DND-41 (cell line): ENCODE data around the gene ARL4D.

ENCODE experiments used
- ATAC-seq: fragments of 200-7000 bp; cut with Tn5 transposase; 3 replicates; pipeline ENCODE4 v1.9.1; 2021; ENCODE audit warnings: low read depth; ENCODE audit not compliant: insufficient read depth
- DNase-seq: peaks from one replicate; pipeline ENCODE4 v3.0.0-alpha.2; 2020
- H2AFZ ChIP-seq: 2 replicates; pipeline ENCODE4 v1.6.0; 2012; ENCODE audit warnings: low read depth, low read length
- H3K27ac ChIP-seq: 2 replicates; pipeline ENCODE4 v1.5.1; 2012; ENCODE audit warnings: low read length, inconsistent platforms
- H3K27me3 ChIP-seq: fragments of 200-600 bp; sonication (generic); 2 replicates; pipeline ENCODE4 v1.6.0; 2012; ENCODE audit warnings: low read length, mild to moderate bottlenecking, inconsistent platforms; ENCODE audit not compliant: insufficient read depth, poor library complexity
- H3K36me3 ChIP-seq: 2 replicates; pipeline ENCODE4 v1.5.1; 2012; ENCODE audit warnings: low read length, inconsistent platforms; ENCODE audit not compliant: insufficient read depth
- H3K4me1 ChIP-seq: 2 replicates; pipeline ENCODE4 v1.5.1; 2012; ENCODE audit warnings: mild to moderate bottlenecking, low read length; ENCODE audit not compliant: insufficient read depth
- H3K4me2 ChIP-seq: 2 replicates; pipeline ENCODE4 v1.6.0; 2012; ENCODE audit warnings: mild to moderate bottlenecking, moderate library complexity, low read length, inconsistent platforms; ENCODE audit not compliant: insufficient read depth
- H3K4me3 ChIP-seq, 2 experiments: fragments of 200-600 bp in 1 of 2; shearing (Covaris generic) in 1 of 2; 2 replicates each; pipeline ENCODE4 v1.5.1; 2012 to 2016; ENCODE audit warnings: inconsistent platforms in 2 of 2, low read length in 2 of 2, mild to moderate bottlenecking in 2 of 2, low read depth in 1 of 2, moderate library complexity in 1 of 2
- H3K79me2 ChIP-seq: 2 replicates; pipeline ENCODE4 v1.6.0; 2012; ENCODE audit warnings: low read length, inconsistent platforms; ENCODE audit not compliant: insufficient read depth
- H3K9ac ChIP-seq: 2 replicates; pipeline ENCODE4 v1.6.0; 2012; ENCODE audit warnings: low read depth, mild to moderate bottlenecking, inconsistent platforms, low read length, moderate library complexity
- H3K9me3 ChIP-seq: 2 replicates; pipeline ENCODE4 v1.5.1; 2012; ENCODE audit warnings: low read length, moderate library complexity, mild to moderate bottlenecking, inconsistent platforms; ENCODE audit not compliant: insufficient read depth, severe bottlenecking
- H4K20me1 ChIP-seq: 2 replicates; pipeline ENCODE4 v1.6.0; 2012; ENCODE audit warnings: low read length; ENCODE audit not compliant: insufficient read depth
- EZH2 ChIP-seq: IDR thresholded peaks from 3 replicates; pipeline ENCODE4 v1.6.1; 2012; ENCODE audit warnings: borderline replicate concordance, low read depth, mild to moderate bottlenecking, moderate library complexity, low read length, inconsistent platforms; ENCODE audit not compliant: severe bottlenecking
- TF ChIP-seq, protein P1 (sequence below): IDR thresholded peaks from 2 replicates; pipeline ENCODE4 v1.5.1; 2012; ENCODE audit warnings: borderline replicate concordance, low read length, moderate library complexity, mild to moderate bottlenecking; ENCODE audit not compliant: poor library complexity, severe bottlenecking; ENCODE audit errors: extremely low read depth

The ARL4D gene

DNA sequence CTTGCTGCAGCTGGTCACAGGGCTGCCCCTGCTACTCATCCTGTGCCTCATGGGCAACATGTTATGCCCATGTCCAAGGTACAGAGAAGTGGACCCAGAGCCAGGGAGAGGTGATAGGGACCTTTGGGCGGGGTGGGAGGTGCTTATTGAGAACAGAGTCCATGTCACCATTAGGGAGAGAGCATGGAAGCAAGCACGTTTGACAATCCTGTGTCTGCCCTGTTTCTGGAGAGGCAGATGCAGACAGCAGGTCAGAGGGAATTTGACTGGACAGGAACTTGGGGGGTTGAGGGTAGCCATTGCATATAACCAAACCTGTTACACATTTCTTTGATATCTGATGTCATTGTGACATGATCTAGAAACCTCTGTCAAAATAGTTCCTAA, 14.3 kb upstream of the ARL4D start:
- TF ChIP-seq EZH2: no peak
- TF ChIP-seq, protein P1, sequence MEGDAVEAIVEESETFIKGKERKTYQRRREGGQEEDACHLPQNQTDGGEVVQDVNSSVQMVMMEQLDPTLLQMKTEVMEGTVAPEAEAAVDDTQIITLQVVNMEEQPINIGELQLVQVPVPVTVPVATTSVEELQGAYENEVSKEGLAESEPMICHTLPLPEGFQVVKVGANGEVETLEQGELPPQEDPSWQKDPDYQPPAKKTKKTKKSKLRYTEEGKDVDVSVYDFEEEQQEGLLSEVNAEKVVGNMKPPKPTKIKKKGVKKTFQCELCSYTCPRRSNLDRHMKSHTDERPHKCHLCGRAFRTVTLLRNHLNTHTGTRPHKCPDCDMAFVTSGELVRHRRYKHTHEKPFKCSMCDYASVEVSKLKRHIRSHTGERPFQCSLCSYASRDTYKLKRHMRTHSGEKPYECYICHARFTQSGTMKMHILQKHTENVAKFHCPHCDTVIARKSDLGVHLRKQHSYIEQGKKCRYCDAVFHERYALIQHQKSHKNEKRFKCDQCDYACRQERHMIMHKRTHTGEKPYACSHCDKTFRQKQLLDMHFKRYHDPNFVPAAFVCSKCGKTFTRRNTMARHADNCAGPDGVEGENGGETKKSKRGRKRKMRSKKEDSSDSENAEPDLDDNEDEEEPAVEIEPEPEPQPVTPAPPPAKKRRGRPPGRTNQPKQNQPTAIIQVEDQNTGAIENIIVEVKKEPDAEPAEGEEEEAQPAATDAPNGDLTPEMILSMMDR: no peak
- H3K79me2 ChIP-seq: peaks cover 14% of the 10 kb centered on the region; the same call in 1 of the 2 replicates
- no peak overlapping the region for H2AFZ ChIP-seq
- H3K36me3 ChIP-seq: no peaks in the 10 kb centered on the region
- no peaks in the 10 kb centered on the region for H4K20me1 ChIP-seq
- DNase-seq (no peak), ATAC-seq (no peak)
- H3K4me3 ChIP-seq: no peak overlapping the region
- no peak overlapping the region for H3K4me2 ChIP-seq
- no peak overlapping the region for H3K27ac ChIP-seq
- H3K4me1 ChIP-seq: peaks cover 15% of the 10 kb centered on the region
- no peaks in the 10 kb centered on the region for H3K27me3 ChIP-seq
- H3K9me3 ChIP-seq: peaks cover 16% of the 10 kb centered on the region
- H3K9ac ChIP-seq: no peak overlapping the region

DNA sequence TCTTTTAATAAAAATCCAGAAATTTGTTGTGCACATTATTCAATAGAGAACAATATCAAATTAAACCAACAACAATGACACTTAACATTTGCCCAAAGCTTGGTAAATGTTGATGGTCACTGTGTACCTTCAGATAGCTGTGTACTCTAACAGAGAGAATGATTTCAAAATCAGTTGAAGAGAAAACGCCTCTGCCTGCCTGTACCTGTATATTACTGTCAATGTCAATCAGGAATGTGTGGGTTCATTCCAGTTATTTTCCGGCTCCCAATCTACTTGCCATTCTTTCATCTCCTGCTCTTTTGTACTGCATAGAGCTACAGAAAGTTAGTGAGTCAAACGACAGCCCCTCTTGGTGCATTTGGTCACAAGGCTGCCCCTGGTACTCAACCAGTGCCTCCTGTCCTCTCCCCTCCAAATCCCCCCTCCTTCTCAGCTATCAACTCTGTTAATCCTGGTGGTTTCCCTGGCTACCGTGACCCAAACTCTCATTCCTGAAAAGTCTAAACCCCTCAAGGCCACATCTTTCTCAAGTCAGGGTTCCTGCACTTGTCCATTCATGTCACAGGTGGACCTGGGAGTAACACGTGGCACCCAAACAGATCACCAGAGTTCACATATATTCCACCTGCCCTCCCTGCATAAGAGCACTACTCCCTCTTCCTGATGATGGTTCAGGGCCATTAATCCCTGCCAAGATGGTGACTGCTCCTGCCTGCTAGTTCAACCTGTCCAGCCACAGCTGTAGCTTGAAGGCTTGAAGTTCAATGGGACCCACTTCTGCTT, 13.6 kb upstream of the ARL4D start:
- no peak for ATAC-seq
- H3K27ac ChIP-seq: no peak overlapping the region
- no peak overlapping the region for H3K4me2 ChIP-seq
- H3K27me3 ChIP-seq: no peaks in the 10 kb centered on the region
- H3K9ac ChIP-seq: no peak overlapping the region
- no peak overlapping the region for H3K4me3 ChIP-seq
- DNase-seq: no peak
- TF ChIP-seq EZH2: no peak
- TF ChIP-seq, protein P1: no peak
- peaks cover 14% of the 10 kb centered on the region; the same call in 1 of the 2 replicates for H3K79me2 ChIP-seq
- H2AFZ ChIP-seq: no peak overlapping the region
- H3K9me3 ChIP-seq: peaks cover 12% of the 10 kb centered on the region
- H4K20me1 ChIP-seq: no peaks in the 10 kb centered on the region
- peaks cover 23% of the 10 kb centered on the region for H3K4me1 ChIP-seq
- no peaks in the 10 kb centered on the region for H3K36me3 ChIP-seq

DNA sequence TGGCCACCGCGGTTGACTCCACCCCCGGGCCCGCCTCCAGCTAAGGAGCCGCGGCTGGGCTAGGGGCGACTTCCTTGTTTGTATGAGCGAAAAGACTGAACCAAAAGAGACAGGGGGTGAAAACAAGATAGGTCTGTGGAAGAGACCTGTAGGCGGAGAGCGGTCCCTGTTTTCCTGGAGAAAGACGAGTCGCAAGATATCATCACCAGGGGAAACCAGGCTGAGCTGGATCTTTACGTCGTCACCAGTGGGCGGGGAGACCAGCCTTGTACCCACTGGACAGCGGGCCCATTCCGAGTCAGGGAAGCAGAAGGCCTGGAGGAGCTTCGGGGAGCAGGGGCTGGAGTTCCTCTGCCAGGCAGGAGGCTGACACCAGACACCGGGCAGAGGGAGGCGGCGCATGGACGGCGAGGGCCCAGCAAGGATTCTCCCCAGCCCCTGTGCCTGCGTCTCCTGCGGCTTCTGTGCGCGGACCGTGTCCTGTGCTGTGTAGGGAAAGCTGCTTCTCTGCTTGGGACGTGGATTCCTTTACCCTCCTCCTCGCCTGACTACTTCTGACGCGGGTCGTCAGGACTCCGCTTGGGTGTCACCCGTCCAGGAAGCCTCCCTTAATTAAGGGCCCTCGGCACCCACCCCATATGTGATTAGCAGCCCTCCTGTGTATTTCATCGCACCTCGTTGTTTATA, 10.3 kb upstream of the ARL4D start:
- Histone ChIP-seq H3K27me3 (no peaks in the 10 kb centered on the region), H3K27ac (peak overlapping the region; percentile 91), H4K20me1 (no peaks in the 10 kb centered on the region), H3K79me2 (peaks cover 14% of the 10 kb centered on the region; the same call in 1 of the 2 replicates), H3K4me2 (peak overlapping the region; percentile 81), H3K9ac (peak overlapping the region; percentile 76), H3K36me3 (no peaks in the 10 kb centered on the region), H3K4me3 (peak overlapping the region; percentile 49 to 71), H2AFZ (peak overlapping the region; percentile 74), H3K4me1 (peaks cover 26% of the 10 kb centered on the region), H3K9me3 (no peaks in the 10 kb centered on the region)
- peak; percentile 93 for DNase-seq
- no peak for TF ChIP-seq EZH2
- TF ChIP-seq, protein P1: no peak
- peak; percentile 84 for ATAC-seq
